NT2/D1 (cell line): Measurements from ENCODE around the gene TNS1.

Experiments
- YY1 ChIP-seq: IDR thresholded peaks from 2 replicates; pipeline ENCODE4 v1.6.1; 2011; ENCODE audit not compliant: insufficient read length, insufficient read depth
- ZNF274 ChIP-seq: IDR thresholded peaks from 2 replicates; pipeline ENCODE4 v1.6.1; 2011; ENCODE audit warnings: mild to moderate bottlenecking, low read depth, low read length

DNA sequence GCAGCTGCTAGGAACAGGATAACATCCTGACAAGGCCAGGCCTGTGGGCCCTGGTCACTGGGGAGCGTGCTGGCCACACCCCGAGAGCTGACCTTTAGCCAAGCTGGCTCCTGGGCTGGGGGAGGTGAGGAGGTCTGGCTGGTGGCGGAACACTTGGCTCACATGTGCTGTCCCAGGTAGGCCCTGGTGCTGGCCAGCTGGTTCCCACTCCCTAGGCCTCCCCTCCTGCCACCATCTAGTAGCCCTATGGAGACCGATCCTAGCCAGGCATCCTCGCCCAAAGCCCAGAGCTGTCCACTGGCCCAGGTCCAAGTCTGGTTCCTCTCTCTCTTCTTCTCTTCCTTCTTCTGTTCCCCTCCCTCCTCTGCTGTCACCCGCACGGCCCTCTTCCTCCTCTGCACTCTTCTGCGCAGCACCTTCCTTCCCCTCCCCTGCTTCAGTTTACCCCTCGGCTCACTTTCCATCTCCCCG lies 52.4 kb downstream of the TNS1 start:
- TF ChIP-seq ZNF274, result no peak
- TF ChIP-seq YY1, result no peak
